NT2/D1 (cell line): Measurements from ENCODE around the gene ZNF134.

Experiments used
- YY1 ChIP-seq: IDR thresholded peaks from 2 replicates; pipeline ENCODE4 v1.6.1; 2011; ENCODE audit not compliant: insufficient read length, insufficient read depth
- ZNF274 ChIP-seq: IDR thresholded peaks from 2 replicates; pipeline ENCODE4 v1.6.1; 2011; ENCODE audit warnings: mild to moderate bottlenecking, low read depth, low read length

- no peak for TF ChIP-seq YY1
- TF ChIP-seq ZNF274 = no peak
These were observed 58.4 kb downstream of the ZNF134 start for GRCh38 chr19:57672466-57672865.
